K562 (cell line): ENCODE results near the gene SHC1. TPM values are rescaled to one million over a fixed set of nuclear protein-coding genes. Genes with fewer than 3 reads are reported as not detected.

Experiments used
- ARHGAP35 ChIP-seq: fragments of 450-650 bp; IDR thresholded peaks from 2 replicates; pipeline ENCODE4 v1.6.1; 2018; ENCODE audit not compliant: partially characterized antibody
- EP300 ChIP-seq: IDR thresholded peaks from 2 replicates; pipeline ENCODE4 v1.6.1; 2012; ENCODE audit warnings: low read length, improper control_type of control experiment
- FIP1L1 ChIP-seq: fragments of 200-400 bp; formaldehyde crosslinking; IDR thresholded peaks from 2 replicates; pipeline ENCODE4 v1.6.1; 2018; ENCODE audit warnings: mild to moderate bottlenecking, low read depth, low read length; ENCODE audit not compliant: poor library complexity, severe bottlenecking
- GTF2F1 ChIP-seq: IDR thresholded peaks from 2 replicates; pipeline ENCODE4 v1.6.1; 2011; ENCODE audit warnings: low read depth, low read length, improper control_type of control experiment
- GTF3C2 ChIP-seq: IDR thresholded peaks from 3 replicates; pipeline ENCODE4 v1.6.1; 2011; ENCODE audit warnings: borderline replicate concordance, mild to moderate bottlenecking, moderate library complexity; ENCODE audit not compliant: insufficient read length; ENCODE audit errors: extremely low read depth
- MBD1 ChIP-seq: fragments of 250-450 bp; sonication (Bioruptor Pico); IDR thresholded peaks from 2 replicates; pipeline ENCODE4 v1.8.0; 2022; ENCODE audit warnings: inconsistent platforms
- MCM5 ChIP-seq: fragments of 450-650 bp; IDR thresholded peaks from 2 replicates; pipeline ENCODE4 v1.6.1; 2016; ENCODE audit warnings: low read depth
- MEF2D ChIP-seq: conservative IDR thresholded peaks from 2 replicates; pipeline ENCODE4 v1.6.1; 2016; ENCODE audit warnings: low read depth, missing genetic modification characterization, missing compliant biosample characterization
- MTA1 ChIP-seq: fragments of 450-650 bp; IDR thresholded peaks from 2 replicates; pipeline ENCODE4 v1.6.1; 2017; ENCODE audit warnings: borderline replicate concordance
- MTF1 ChIP-seq: fragments of 250-450 bp; sonication (Bioruptor Pico); IDR thresholded peaks from 2 replicates; pipeline ENCODE4 v1.9.0; 2021; ENCODE audit warnings: moderate library complexity, mild to moderate bottlenecking, inconsistent platforms, borderline replicate concordance
- POLR2A ChIP-seq: fragments of 450-650 bp; conservative IDR thresholded peaks from 2 replicates; pipeline ENCODE4 v1.6.1; 2016
- PTRF ChIP-seq: fragments of 450-650 bp; IDR thresholded peaks from 2 replicates; pipeline ENCODE4 v1.6.1; 2016; ENCODE audit warnings: mild to moderate bottlenecking, missing genetic modification characterization, missing compliant biosample characterization
- RBBP5 ChIP-seq: fragments of 200-600 bp; sonication (generic); IDR thresholded peaks from 2 replicates; pipeline ENCODE4 v1.6.1; 2012; ENCODE audit warnings: borderline replicate concordance, mild to moderate bottlenecking, low read length, control low read depth, inconsistent platforms; ENCODE audit not compliant: insufficient read depth, poor library complexity, severe bottlenecking
- RBM17 ChIP-seq: fragments of 200-400 bp; formaldehyde crosslinking; IDR thresholded peaks from 2 replicates; pipeline ENCODE4 v1.6.1; 2017; ENCODE audit warnings: low read depth, mild to moderate bottlenecking, low read length, borderline replicate concordance
- SRSF9 ChIP-seq: fragments of 200-400 bp; formaldehyde crosslinking; IDR thresholded peaks from 2 replicates; pipeline ENCODE4 v1.6.1; 2017; ENCODE audit warnings: low read depth, low read length, borderline replicate concordance
- TFAM ChIP-seq: fragments of 250-450 bp; sonication (Bioruptor Pico); conservative IDR thresholded peaks from 2 replicates; pipeline ENCODE4 v1.5.0; 2021; ENCODE audit warnings: mild to moderate bottlenecking, moderate library complexity
- ZNF175 ChIP-seq: fragments of 200-800 bp; sonication (Bioruptor generic); IDR thresholded peaks from 2 replicates; pipeline ENCODE4 v1.6.1; 2016; ENCODE audit warnings: low read depth, mild to moderate bottlenecking, missing genetic modification characterization, missing compliant biosample characterization
- ZNF217 ChIP-seq: sonication (generic); formaldehyde crosslinking; IDR thresholded peaks from 2 replicates; pipeline ENCODE4 v1.8.0; 2022; ENCODE audit warnings: mild to moderate bottlenecking, missing genetic modification reagents
- ZNF699 ChIP-seq: fragments of 250-450 bp; sonication (Bioruptor Pico); IDR thresholded peaks from 2 replicates; pipeline ENCODE4 v1.8.0; 2021; ENCODE audit warnings: mild to moderate bottlenecking, moderate library complexity; ENCODE audit not compliant: insufficient replicate concordance
- polyA plus RNA-seq, 8 experiments: library from polyadenylated mRNA; depleted of rRNA in 4 of 8; stranded (reverse) in 5 of 8; unstranded in 3 of 8; fragments of >200 nt; fragmentation: Nextera tagmentation in 2 of 8; fragmentation: Illumina TruSeq in 1 of 8; extraction: Ambion mirVana in 2 of 8; extraction: Trizol in 1 of 8; gene quantifications; 2 replicates each; pipeline versions ENCODE4 v1.2.1 to v1.2.3, GENCODE V29; 2011 to 2014; ENCODE audit warnings: inconsistent platforms in 1 of 8, missing spikeins in 1 of 8
- total RNA-seq, 7 experiments: library from RNA; depleted of rRNA in 6 of 7; stranded (reverse); fragments of >200 nt in 6 of 7; fragmentation: Illumina TruSeq in 2 of 7; extraction: Trizol in 2 of 7; gene quantifications; 2 replicates each; pipeline versions ENCODE4 v1.2.1 to v1.2.3, GENCODE V29; 2011 to 2021; ENCODE audit warnings: low replicate concordance in 1 of 7
- TF ChIP-seq, protein P1 (sequence below): sonication (generic); formaldehyde crosslinking; IDR thresholded peaks from 2 replicates; pipeline ENCODE4 v1.8.0; 2022; ENCODE audit warnings: mild to moderate bottlenecking, missing genetic modification reagents

Gene SHC1
- total and polyA plus RNA-seq, 9 of the 15 experiments (the other 6 are each of a cell fraction or from before 2014, with no cell fraction given), result 4.1 to 113 (median 51.9) TPM

- peak; percentile 54; the same call in 1 of the 2 replicates for TF ChIP-seq MEF2D
- no peak for TF ChIP-seq MCM5
- TF ChIP-seq EP300, result peak; percentile 57
- no peak for TF ChIP-seq GTF3C2
- TF ChIP-seq ZNF175 (CRISPR knock-in tag), result no peak
- TF ChIP-seq POLR2A, result peak; percentile 80
- peak; percentile 87 for TF ChIP-seq MTA1
- TF ChIP-seq SRSF9, result no peak
- no peak; the same call in 1 of the 2 replicates for TF ChIP-seq GTF2F1
- TF ChIP-seq RBM17, result no peak
- no peak for TF ChIP-seq PTRF (tag)
- TF ChIP-seq RBBP5, result peak; percentile 45
- TF ChIP-seq ZNF217, result no peak
- TF ChIP-seq FIP1L1, result peak; percentile 84
- TF ChIP-seq MBD1 (CRISPR knock-in tag), result no peak
- no peak for TF ChIP-seq TFAM
- TF ChIP-seq MTF1 (CRISPR knock-in tag), result no peak
- TF ChIP-seq ARHGAP35, result no peak
- TF ChIP-seq ZNF699 (CRISPR knock-in tag), result no peak
- TF ChIP-seq, protein P1, sequence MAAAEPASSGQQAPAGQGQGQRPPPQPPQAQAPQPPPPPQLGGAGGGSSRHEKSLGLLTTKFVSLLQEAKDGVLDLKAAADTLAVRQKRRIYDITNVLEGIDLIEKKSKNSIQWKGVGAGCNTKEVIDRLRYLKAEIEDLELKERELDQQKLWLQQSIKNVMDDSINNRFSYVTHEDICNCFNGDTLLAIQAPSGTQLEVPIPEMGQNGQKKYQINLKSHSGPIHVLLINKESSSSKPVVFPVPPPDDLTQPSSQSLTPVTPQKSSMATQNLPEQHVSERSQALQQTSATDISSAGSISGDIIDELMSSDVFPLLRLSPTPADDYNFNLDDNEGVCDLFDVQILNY (CRISPR knock-in tag), result no peak
These were observed 30.3 kb upstream of the SHC1 start (continued) for GRCh38 chr1:155000726-155001424.
